B cell (primary cell): Measurements from ENCODE around the gene CERK. TPM values are rescaled to one million over a fixed set of nuclear protein-coding genes. Genes with fewer than 3 reads are reported as not detected.

ENCODE experiments used
- ATAC-seq: fragments of 200-7000 bp; cut with Tn5 transposase; one replicate; pipeline ENCODE4 v1.10.0; 2021; ENCODE audit warnings: low read depth, mild to moderate bottlenecking, moderate number of reproducible peaks, moderate library complexity
- CTCF ChIA-PET: fragments of 350-600 bp; sonication (Branson Sonifier 250); formaldehyde crosslinking; loops from one replicate; lab custom pipeline; 2021; ENCODE audit warnings: antibody characterized with exemption, inconsistent platforms; lab: Charles Lee
- POLR2A ChIA-PET: fragments of 350-600 bp; sonication (Branson Sonifier 250); formaldehyde crosslinking; loops from one replicate; lab custom pipeline; 2021; ENCODE audit warnings: antibody characterized with exemption; lab: Charles Lee
- DNase-seq: peaks from one replicate; pipeline ENCODE4 v3.0.0; 2013
- H2AFZ ChIP-seq: 2 replicates; pipeline ENCODE4 v1.6.1; 2012; ENCODE audit warnings: mild to moderate bottlenecking, low read depth, low read length; ENCODE audit not compliant: insufficient read depth, poor library complexity, severe bottlenecking
- H3K27ac ChIP-seq, 2 donors: 1 replicate in 1 of 2; 2 replicates in 1 of 2; pipeline ENCODE4 v1.5.1; 2012 to 2013; ENCODE audit warnings: low read length in 2 of 2, mild to moderate bottlenecking in 2 of 2, moderate library complexity in 1 of 2
- H3K27me3 ChIP-seq, 4 experiments: fragments of 200-600 bp in 1 of 4; sonication (generic) in 1 of 4; replicated peaks in 1 of 4; 1 replicate in 2 of 4; 2 replicates in 2 of 4; pipeline versions ENCODE4 v1.6.1 to v1.7.0; 2013 to 2016; ENCODE audit warnings: low read length in 3 of 4, mild to moderate bottlenecking in 2 of 4, mixed read lengths in 1 of 4, moderate library complexity in 1 of 4; ENCODE audit not compliant: insufficient read depth in 4 of 4, control insufficient read depth in 3 of 4; ENCODE audit errors: control extremely low read depth in 1 of 4
- H3K36me3 ChIP-seq, 2 experiments: replicated peaks in 1 of 2; 1 replicate in 1 of 2; 2 replicates in 1 of 2; pipeline versions ENCODE4 v1.6.1 to v1.7.1; 2013; ENCODE audit warnings: low read length in 1 of 2; ENCODE audit not compliant: insufficient read depth in 2 of 2, control insufficient read depth in 1 of 2; ENCODE audit errors: control extremely low read depth in 1 of 2, extremely low read depth in 1 of 2
- H3K4me1 ChIP-seq, 2 donors: fragments of 200-600 bp in 1 of 2; sonication (generic) in 1 of 2; 1 replicate in 1 of 2; 2 replicates in 1 of 2; pipeline versions ENCODE4 v1.5.1 to v1.6.1; 2013 to 2017; ENCODE audit warnings: low read length in 2 of 2; ENCODE audit not compliant: control insufficient read depth in 2 of 2, insufficient read depth in 2 of 2
- H3K4me2 ChIP-seq: replicated peaks from 2 replicates; pipeline ENCODE3; 2012; ENCODE audit warnings: mild to moderate bottlenecking, low read depth, low read length; ENCODE audit not compliant: poor library complexity, severe bottlenecking
- H3K4me3 ChIP-seq, 5 experiments: fragments of 200-600 bp in 1 of 5; sonication (generic) in 1 of 5; 1 replicate in 3 of 5; 2 replicates in 2 of 5; pipeline versions ENCODE4 v1.5.1 to v1.7.0; 2011 to 2016; ENCODE audit warnings: low read length in 4 of 5, mild to moderate bottlenecking in 4 of 5, low read depth in 2 of 5, control low read depth in 1 of 5, moderate library complexity in 1 of 5; ENCODE audit not compliant: insufficient read depth in 1 of 5; ENCODE audit errors: control extremely low read depth in 1 of 5, extremely low read depth in 1 of 5
- H3K79me2 ChIP-seq: fragments of 200-600 bp; sonication (generic); one replicate; pipeline ENCODE4 v1.6.0; 2016; ENCODE audit warnings: low read length; ENCODE audit not compliant: control insufficient read depth, insufficient read depth
- H3K9ac ChIP-seq: fragments of 200-600 bp; sonication (generic); 2 replicates; pipeline ENCODE4 v1.6.1; 2017; ENCODE audit warnings: mild to moderate bottlenecking, low read length, moderate library complexity
- H3K9me3 ChIP-seq, 3 donors: one replicate each; pipeline versions ENCODE4 v1.6.1 to v1.7.1; 2013; ENCODE audit warnings: low read length in 2 of 3; ENCODE audit not compliant: control insufficient read depth in 2 of 3, insufficient read depth in 1 of 3; ENCODE audit errors: control extremely low read depth in 1 of 3
- H4K20me1 ChIP-seq: 2 replicates; pipeline ENCODE4 v1.6.0; 2012; ENCODE audit warnings: mild to moderate bottlenecking, low read length; ENCODE audit not compliant: insufficient read depth, control insufficient read depth, poor library complexity, severe bottlenecking
- H3K27ac Mint-ChIP-seq: one replicate; pipeline ENCODE4 v1.8.0; 2021; ENCODE audit warnings: mixed read lengths
- H3K27me3 Mint-ChIP-seq: one replicate; pipeline ENCODE4 v1.8.0; 2021; ENCODE audit warnings: mixed read lengths
- H3K4me1 Mint-ChIP-seq: one replicate; pipeline ENCODE4 v1.8.0; 2021; ENCODE audit warnings: mixed read lengths
- H3K4me3 Mint-ChIP-seq: one replicate; pipeline ENCODE4 v1.8.0; 2021; ENCODE audit warnings: mixed read lengths
- H3K9me3 Mint-ChIP-seq: one replicate; pipeline ENCODE4 v1.8.0; 2022; ENCODE audit warnings: mixed read lengths; ENCODE audit not compliant: insufficient read depth
- EZH2 ChIP-seq: IDR thresholded peaks from 2 replicates; pipeline ENCODE4 v1.6.1; 2012; ENCODE audit warnings: borderline replicate concordance, low read depth, mild to moderate bottlenecking, moderate library complexity, low read length; ENCODE audit not compliant: insufficient read depth, poor library complexity, severe bottlenecking
- WGBS: methylation state at CpG from one replicate; pipeline ENCODE4 v1.1.5; 2013; ENCODE audit warnings: missing lambda C conversion rate; ENCODE audit not compliant: insufficient coverage; 5-methylcytosine and 5-hydroxymethylcytosine counted together
- intact Hi-C: fragments of 100-400 bp; cut with micrococcal nuclease; formaldehyde crosslinking; loops from one replicate; pipeline ENCODE4 v1.10.0; 2022
- polyA plus RNA-seq: library from polyadenylated mRNA; depleted of rRNA; stranded (reverse); fragments of >200 nt; gene quantifications from 2 replicates; pipeline ENCODE4 v1.2.3, GENCODE V29; 2012
- total RNA-seq, 2 donors: library from RNA; stranded (reverse); fragments of 120-200 nt in 1 of 2; gene quantifications; 1 replicate in 1 of 2; 2 replicates in 1 of 2; pipeline versions ENCODE4 v1.2.3 to v1.2.4, GENCODE V29; 2013 to 2022
- TF ChIP-seq, protein P1 (sequence below): fragments of 200-600 bp; IDR thresholded peaks from one replicate; pipeline ENCODE4 v1.8.0; 2022; ENCODE audit warnings: antibody characterized with exemption, mild to moderate bottlenecking

Gene CERK
- total and polyA plus RNA-seq, 2 donors (not counting 1 experiment from before 2014, with no cell fraction given): 23.2 to 48.3 TPM

DNA sequence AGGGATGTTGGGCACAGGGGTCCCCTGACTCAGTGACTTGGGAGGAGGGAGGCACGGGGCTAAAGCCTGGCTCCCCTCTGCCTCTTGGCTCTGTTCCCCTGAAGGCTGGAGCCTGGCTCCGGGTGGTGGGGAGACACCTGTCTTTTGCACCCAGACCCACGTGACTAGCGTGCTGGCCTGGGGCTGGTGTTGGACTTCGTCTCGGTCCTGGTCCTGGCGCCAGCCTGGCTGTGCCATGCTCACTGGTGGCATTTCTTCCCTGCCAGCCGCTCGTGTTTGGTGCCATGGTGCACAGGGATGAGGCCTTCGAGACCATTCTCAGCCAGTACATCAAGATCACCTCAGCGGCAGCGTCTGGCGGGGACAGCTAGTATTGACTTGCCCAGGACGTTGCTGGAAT, 61.2 kb downstream of the CERK start:
- Mint-ChIP-seq H3K4me1 (peaks cover 34% of the 10 kb centered on the region), H3K9me3 (no peaks in the 10 kb centered on the region), H3K27me3 (no peaks in the 10 kb centered on the region), H3K4me3 (no peak overlapping the region), H3K27ac (no peak overlapping the region)
- 96% methylated on average over 12 of the region's 14 CpGs for WGBS
- H3K9ac ChIP-seq: no peak overlapping the region
- peaks cover 0 to 9% (median 0%) of the 10 kb centered on the region in 3 donors for H3K9me3 ChIP-seq
- H4K20me1 ChIP-seq: peaks cover 93% of the 10 kb centered on the region
- ChIA-PET POLR2A (no interaction called here), CTCF (no interaction called here)
- H3K27me3 ChIP-seq: peaks cover 0 to 30% (median 0%) of the 10 kb centered on the region in 4 experiments
- no peak overlapping the region for H2AFZ ChIP-seq
- DNase-seq (no peak), ATAC-seq (no peak)
- no peak overlapping the region for H3K27ac ChIP-seq
- intact Hi-C loops: no loop called here
- H3K36me3 ChIP-seq: peaks cover 0 to 37% of the 10 kb centered on the region in 2 experiments
- no peak overlapping the region for H3K4me3 ChIP-seq
- H3K79me2 ChIP-seq: peaks cover 30% of the 10 kb centered on the region
- H3K4me2 ChIP-seq: no peak overlapping the region
- peaks cover 30 to 36% of the 10 kb centered on the region in 2 donors for H3K4me1 ChIP-seq
- no peak for TF ChIP-seq EZH2
- TF ChIP-seq, protein P1, sequence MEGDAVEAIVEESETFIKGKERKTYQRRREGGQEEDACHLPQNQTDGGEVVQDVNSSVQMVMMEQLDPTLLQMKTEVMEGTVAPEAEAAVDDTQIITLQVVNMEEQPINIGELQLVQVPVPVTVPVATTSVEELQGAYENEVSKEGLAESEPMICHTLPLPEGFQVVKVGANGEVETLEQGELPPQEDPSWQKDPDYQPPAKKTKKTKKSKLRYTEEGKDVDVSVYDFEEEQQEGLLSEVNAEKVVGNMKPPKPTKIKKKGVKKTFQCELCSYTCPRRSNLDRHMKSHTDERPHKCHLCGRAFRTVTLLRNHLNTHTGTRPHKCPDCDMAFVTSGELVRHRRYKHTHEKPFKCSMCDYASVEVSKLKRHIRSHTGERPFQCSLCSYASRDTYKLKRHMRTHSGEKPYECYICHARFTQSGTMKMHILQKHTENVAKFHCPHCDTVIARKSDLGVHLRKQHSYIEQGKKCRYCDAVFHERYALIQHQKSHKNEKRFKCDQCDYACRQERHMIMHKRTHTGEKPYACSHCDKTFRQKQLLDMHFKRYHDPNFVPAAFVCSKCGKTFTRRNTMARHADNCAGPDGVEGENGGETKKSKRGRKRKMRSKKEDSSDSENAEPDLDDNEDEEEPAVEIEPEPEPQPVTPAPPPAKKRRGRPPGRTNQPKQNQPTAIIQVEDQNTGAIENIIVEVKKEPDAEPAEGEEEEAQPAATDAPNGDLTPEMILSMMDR: no peak

DNA sequence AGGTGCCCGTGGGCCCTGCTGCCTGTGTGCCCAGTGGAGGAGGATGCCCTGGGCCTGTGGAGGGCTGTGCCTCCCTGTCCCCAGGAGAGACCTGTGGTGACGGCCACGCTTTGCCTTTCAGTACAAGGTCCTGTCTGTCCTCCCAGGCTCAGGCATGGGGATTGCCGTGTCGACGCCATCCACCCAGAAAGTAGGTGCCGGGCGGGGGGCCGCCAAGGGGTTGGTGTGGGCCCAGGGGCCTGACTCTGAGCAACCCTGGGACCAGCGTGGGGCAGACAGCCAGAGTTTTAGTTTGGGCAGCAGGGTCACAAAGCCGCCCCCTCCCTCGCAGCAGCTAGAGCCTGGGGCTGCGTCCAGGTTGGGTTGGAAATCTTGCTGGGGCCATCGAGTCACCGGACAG, 61.6 kb downstream of the CERK start:
- H3K27ac ChIP-seq: no peak overlapping the region
- H3K27me3 Mint-ChIP-seq: no peaks in the 10 kb centered on the region
- CTCF ChIA-PET: interaction anchor here (1.4 kb wide), 1 partner anchor 113 kb away, joined by 4 read pairs; no protein-coding TSS in a partner anchor

More for the DNA sequence above, 61.6 kb downstream of the CERK start:
- DNase-seq: no peak
- Histone ChIP-seq H3K79me2 (peaks cover 32% of the 10 kb centered on the region), H3K9ac (no peak overlapping the region), H3K9me3 (peaks cover 0 to 6% (median 0%) of the 10 kb centered on the region in 3 donors), H2AFZ (no peak overlapping the region), H3K36me3 (peaks cover 0 to 37% of the 10 kb centered on the region in 2 experiments), H3K4me1 (peaks cover 32 to 39% of the 10 kb centered on the region in 2 donors), H3K27me3 (peaks cover 0 to 26% (median 0%) of the 10 kb centered on the region in 4 experiments), H3K4me2 (no peak overlapping the region), H3K4me3 (no peak overlapping the region), H4K20me1 (peaks cover 92% of the 10 kb centered on the region)
- ATAC-seq: no peak
- 85% methylated on average over 15 of the region's 15 CpGs for WGBS
- no peak overlapping the region for H3K4me3 Mint-ChIP-seq
- intact Hi-C loops: no loop called here
- H3K4me1 Mint-ChIP-seq: peaks cover 36% of the 10 kb centered on the region
- POLR2A ChIA-PET: no interaction called here
- H3K9me3 Mint-ChIP-seq: no peaks in the 10 kb centered on the region
- no peak overlapping the region for H3K27ac Mint-ChIP-seq
- TF ChIP-seq, protein P1: no peak
- TF ChIP-seq EZH2: no peak
